IMR-90 (cell line): Measurements from ENCODE around the gene SURF2. TPM values are rescaled to one million over a fixed set of nuclear protein-coding genes. Genes with fewer than 3 reads are reported as not detected.

Experiments used
- ATAC-seq: fragments of 200-7000 bp; cut with Tn5 transposase; 2 replicates; pipeline ENCODE4 v1.9.1; 2020; ENCODE audit warnings: low read depth, mild to moderate bottlenecking, moderate library complexity
- BruUV-seq: library from RNA; stranded (reverse); fragments of 400-500 nt; replicated peaks from 2 replicates; lab custom pipeline; 2021; lab: Mats Ljungman, UMichigan
- CTCF ChIA-PET: fragments of 300-600 bp; formaldehyde crosslinking; extraction: SDS; loops from one replicate; lab custom pipeline; 2021; ENCODE audit warnings: antibody characterized with exemption; lab: Yijun Ruan, JAX
- POLR2A ChIA-PET: fragments of 300-600 bp; sonication (Branson Sonifier 250); formaldehyde crosslinking; loops from one replicate; lab custom pipeline; 2022; ENCODE audit warnings: antibody characterized with exemption; ENCODE audit not compliant: unreplicated experiment; lab: Charles Lee
- DNase-seq: peaks from one replicate; pipeline ENCODE4 v3.0.0; 2013
- H2AFZ ChIP-seq: replicated peaks from 2 replicates; pipeline ENCODE3; 2013; ENCODE audit warnings: low read length, mild to moderate bottlenecking; ENCODE audit not compliant: poor library complexity
- H2AK5ac ChIP-seq: 2 replicates; pipeline ENCODE4 v1.6.1; 2013; ENCODE audit warnings: low read depth, low read length, inconsistent platforms
- H2AK9ac ChIP-seq: replicated peaks from 2 replicates; pipeline ENCODE3; 2013; ENCODE audit warnings: mild to moderate bottlenecking, low read depth, low read length, moderate library complexity; ENCODE audit not compliant: poor library complexity
- H2BK120ac ChIP-seq: 2 replicates; pipeline ENCODE4 v1.6.1; 2013; ENCODE audit warnings: low read depth, low read length, inconsistent platforms
- H2BK15ac ChIP-seq: 3 replicates; pipeline ENCODE4 v1.6.1; 2013; ENCODE audit warnings: low read depth, low read length, inconsistent platforms
- H2BK20ac ChIP-seq: 2 replicates; pipeline ENCODE4 v1.6.1; 2013; ENCODE audit warnings: low read depth, mild to moderate bottlenecking, inconsistent platforms, low read length, moderate library complexity
- H2BK5ac ChIP-seq: 2 replicates; pipeline ENCODE4 v1.6.1; 2013; ENCODE audit warnings: mild to moderate bottlenecking, low read depth, low read length, inconsistent platforms; ENCODE audit not compliant: poor library complexity, severe bottlenecking
- H3K14ac ChIP-seq: replicated peaks from 2 replicates; pipeline ENCODE4 v1.6.1; 2013; ENCODE audit warnings: low read depth, low read length, inconsistent platforms
- H3K18ac ChIP-seq: 2 replicates; pipeline ENCODE4 v1.6.1; 2013; ENCODE audit warnings: low read depth, low read length, control low read depth
- H3K23ac ChIP-seq: 2 replicates; pipeline ENCODE4 v1.6.1; 2013; ENCODE audit warnings: low read depth, low read length, inconsistent platforms
- H3K27ac ChIP-seq: 2 replicates; pipeline ENCODE4 v1.5.1; 2013; ENCODE audit warnings: mild to moderate bottlenecking, control low read depth, low read length; ENCODE audit not compliant: insufficient read depth
- H3K27me3 ChIP-seq: 2 replicates; pipeline ENCODE4 v1.6.1; 2013; ENCODE audit warnings: low read length; ENCODE audit not compliant: control insufficient read depth, insufficient read depth
- H3K36me3 ChIP-seq: 2 replicates; pipeline ENCODE4 v1.6.1; 2013; ENCODE audit warnings: low read length, mixed read lengths; ENCODE audit not compliant: control insufficient read depth, insufficient read depth
- H3K4ac ChIP-seq: 2 replicates; pipeline ENCODE4 v1.6.1; 2013; ENCODE audit warnings: low read depth, low read length, inconsistent platforms
- H3K4me1 ChIP-seq: 2 replicates; pipeline ENCODE4 v1.6.1; 2013; ENCODE audit warnings: low read length, mixed read lengths; ENCODE audit not compliant: control insufficient read depth, insufficient read depth
- H3K4me2 ChIP-seq: 2 replicates; pipeline ENCODE4 v1.6.1; 2013; ENCODE audit warnings: low read depth, mild to moderate bottlenecking, control low read depth, low read length, moderate library complexity
- H3K4me3 ChIP-seq: 2 replicates; pipeline ENCODE4 v1.5.1; 2013; ENCODE audit warnings: low read depth, mild to moderate bottlenecking, control low read depth, low read length, moderate library complexity; ENCODE audit not compliant: insufficient read depth
- H3K56ac ChIP-seq: 2 replicates; pipeline ENCODE4 v1.6.1; 2013; ENCODE audit warnings: low read length, inconsistent platforms; ENCODE audit not compliant: insufficient read depth; ENCODE audit errors: extremely low read depth
- H3K79me1 ChIP-seq, 2 experiments: 2 replicates each; pipeline ENCODE4 v1.6.1; 2013; ENCODE audit warnings: low read length in 2 of 2, inconsistent platforms in 1 of 2, low read depth in 1 of 2
- H3K9ac ChIP-seq: 2 replicates; pipeline ENCODE4 v1.6.1; 2013; ENCODE audit warnings: low read depth, low read length, control low read depth
- H3K9me1 ChIP-seq: 2 replicates; pipeline ENCODE4 v1.6.1; 2013; ENCODE audit warnings: low read length, inconsistent platforms; ENCODE audit not compliant: insufficient read depth
- H3K9me3 ChIP-seq: 2 replicates; pipeline ENCODE4 v1.6.1; 2013; ENCODE audit warnings: low read length; ENCODE audit not compliant: control insufficient read depth, insufficient read depth
- H4K20me1 ChIP-seq: 2 replicates; pipeline ENCODE4 v1.6.1; 2013; ENCODE audit warnings: low read length, inconsistent platforms; ENCODE audit not compliant: insufficient read depth
- H4K5ac ChIP-seq: 2 replicates; pipeline ENCODE4 v1.6.1; 2013; ENCODE audit warnings: mild to moderate bottlenecking, low read depth, low read length, control low read depth
- H4K8ac ChIP-seq, 2 experiments: 2 replicates each; pipeline ENCODE4 v1.6.1; 2013; ENCODE audit warnings: low read depth in 2 of 2, low read length in 2 of 2, control low read depth in 1 of 2, inconsistent platforms in 1 of 2
- H4K91ac ChIP-seq: 2 replicates; pipeline ENCODE4 v1.6.1; 2013; ENCODE audit warnings: low read depth, low read length, inconsistent platforms; ENCODE audit not compliant: insufficient read depth
- MAFK ChIP-seq: IDR thresholded peaks from 2 replicates; pipeline ENCODE4 v1.6.1; 2012; ENCODE audit warnings: low read depth, low read length, improper control_type of control experiment
- RAD21 ChIP-seq: IDR thresholded peaks from 2 replicates; pipeline ENCODE4 v1.6.1; 2012; ENCODE audit warnings: low read length, improper control_type of control experiment
- WGBS, 2 experiments: methylation state at CpG; one replicate each; pipeline versions ENCODE4 v1.1.5 to v1.1.7; 2013; ENCODE audit warnings: missing lambda C conversion rate in 2 of 2; ENCODE audit not compliant: insufficient read length in 1 of 2; ENCODE audit errors: extremely low coverage in 2 of 2; 5-methylcytosine and 5-hydroxymethylcytosine counted together
- dilution Hi-C: fragments of 300-500 bp; cut with HindIII; formaldehyde crosslinking; loops from one replicate; pipeline ENCODE4 v1.14.3; 2018; ENCODE audit warnings: low sequenced_read_pairs; ENCODE audit not compliant: unreplicated experiment
- in situ Hi-C: fragments of 300-500 bp; cut with MboI; formaldehyde crosslinking; loops from 3 replicates; pipeline ENCODE4 v1.14.3; 2019; ENCODE audit warnings: low sequenced_read_pairs, inconsistent platforms, mixed read lengths
- intact Hi-C: fragments of 100-400 bp; cut with micrococcal nuclease; formaldehyde crosslinking; loops from 2 replicates; pipeline ENCODE4 v1.10.0; 2022
- polyA plus RNA-seq, 3 experiments: library from polyadenylated mRNA; depleted of rRNA; stranded (reverse); fragments of >200 nt; gene quantifications; 2 replicates each; pipeline ENCODE4 v1.2.3, GENCODE V29; 2012; ENCODE audit warnings: low replicate concordance in 1 of 3
- total RNA-seq: library from RNA; depleted of rRNA; stranded (reverse); fragments of >200 nt; gene quantifications from 2 replicates; pipeline ENCODE4 v1.2.3, GENCODE V29; 2012
- TF ChIP-seq, protein P1 (sequence below): fragments of 150-350 bp; IDR thresholded peaks from 2 replicates; pipeline ENCODE4 v1.6.1; 2016; ENCODE audit warnings: low read depth, mild to moderate bottlenecking, low read length, moderate library complexity, borderline replicate concordance
- TF ChIP-seq, protein P2 (sequence below): conservative IDR thresholded peaks from 2 replicates; pipeline ENCODE4 v1.5.1; 2012; ENCODE audit warnings: mild to moderate bottlenecking, low read depth, low read length, improper control_type of control experiment

SURF2 gene
- total and polyA plus RNA-seq, 2 of the 4 experiments (the other 2 are of a cell fraction): 9.9 to 16.3 TPM

DNA sequence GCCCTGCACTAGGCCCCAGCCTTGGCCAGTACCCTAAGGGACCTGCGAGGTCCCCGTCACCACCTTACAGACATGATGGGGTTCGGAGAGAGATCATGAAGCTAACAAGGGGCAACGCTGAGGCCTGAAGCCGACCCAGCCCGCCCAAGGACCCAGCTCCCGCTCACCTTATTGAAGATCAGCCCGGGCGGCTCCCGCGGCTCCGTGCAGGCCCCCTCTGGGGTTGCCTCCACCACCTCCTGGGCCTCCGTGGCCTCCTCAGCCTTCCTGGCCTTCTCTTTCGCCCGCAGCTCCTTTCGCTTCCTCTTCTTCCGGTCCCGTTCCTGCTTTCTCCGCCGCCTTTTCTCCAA, 24.0 kb upstream of the SURF2 start:
- Histone ChIP-seq H2AK5ac (no peak overlapping the region), H3K4me1 (no peaks in the 10 kb centered on the region), H2BK5ac (no peak overlapping the region), H3K9me1 (peaks cover 10% of the 10 kb centered on the region; the same call in 1 of the 2 replicates), H3K27ac (no peak overlapping the region), H2BK20ac (no peak overlapping the region), H2BK120ac (no peak overlapping the region), H3K4me2 (no peak overlapping the region), H3K14ac (no peak overlapping the region), H3K4ac (no peak overlapping the region), H2BK15ac (no peak overlapping the region), H2AFZ (no peak overlapping the region), H3K56ac (no peak overlapping the region), H3K9ac (no peak overlapping the region), H3K4me3 (no peak overlapping the region), H3K23ac (no peak overlapping the region), H2AK9ac (no peak overlapping the region), H4K91ac (no peak overlapping the region), H4K20me1 (no peaks in the 10 kb centered on the region; the same call in 1 of the 2 replicates), H3K27me3 (no peaks in the 10 kb centered on the region), H3K36me3 (peaks cover 35% of the 10 kb centered on the region), H3K79me1 (peaks cover 17 to 34% of the 10 kb centered on the region in 2 experiments; a peak in 3 of 4 replicates), H4K8ac (no peak overlapping the region), H3K9me3 (no peaks in the 10 kb centered on the region), H3K18ac (no peak overlapping the region), H4K5ac (no peak overlapping the region)
- TF ChIP-seq, protein P1, sequence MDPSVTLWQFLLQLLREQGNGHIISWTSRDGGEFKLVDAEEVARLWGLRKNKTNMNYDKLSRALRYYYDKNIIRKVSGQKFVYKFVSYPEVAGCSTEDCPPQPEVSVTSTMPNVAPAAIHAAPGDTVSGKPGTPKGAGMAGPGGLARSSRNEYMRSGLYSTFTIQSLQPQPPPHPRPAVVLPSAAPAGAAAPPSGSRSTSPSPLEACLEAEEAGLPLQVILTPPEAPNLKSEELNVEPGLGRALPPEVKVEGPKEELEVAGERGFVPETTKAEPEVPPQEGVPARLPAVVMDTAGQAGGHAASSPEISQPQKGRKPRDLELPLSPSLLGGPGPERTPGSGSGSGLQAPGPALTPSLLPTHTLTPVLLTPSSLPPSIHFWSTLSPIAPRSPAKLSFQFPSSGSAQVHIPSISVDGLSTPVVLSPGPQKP: no peak
- no peak for TF ChIP-seq RAD21
- TF ChIP-seq, protein P2, sequence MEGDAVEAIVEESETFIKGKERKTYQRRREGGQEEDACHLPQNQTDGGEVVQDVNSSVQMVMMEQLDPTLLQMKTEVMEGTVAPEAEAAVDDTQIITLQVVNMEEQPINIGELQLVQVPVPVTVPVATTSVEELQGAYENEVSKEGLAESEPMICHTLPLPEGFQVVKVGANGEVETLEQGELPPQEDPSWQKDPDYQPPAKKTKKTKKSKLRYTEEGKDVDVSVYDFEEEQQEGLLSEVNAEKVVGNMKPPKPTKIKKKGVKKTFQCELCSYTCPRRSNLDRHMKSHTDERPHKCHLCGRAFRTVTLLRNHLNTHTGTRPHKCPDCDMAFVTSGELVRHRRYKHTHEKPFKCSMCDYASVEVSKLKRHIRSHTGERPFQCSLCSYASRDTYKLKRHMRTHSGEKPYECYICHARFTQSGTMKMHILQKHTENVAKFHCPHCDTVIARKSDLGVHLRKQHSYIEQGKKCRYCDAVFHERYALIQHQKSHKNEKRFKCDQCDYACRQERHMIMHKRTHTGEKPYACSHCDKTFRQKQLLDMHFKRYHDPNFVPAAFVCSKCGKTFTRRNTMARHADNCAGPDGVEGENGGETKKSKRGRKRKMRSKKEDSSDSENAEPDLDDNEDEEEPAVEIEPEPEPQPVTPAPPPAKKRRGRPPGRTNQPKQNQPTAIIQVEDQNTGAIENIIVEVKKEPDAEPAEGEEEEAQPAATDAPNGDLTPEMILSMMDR: no peak
- no peak for TF ChIP-seq MAFK
- in situ Hi-C loops (no loop called here), intact Hi-C loops (no loop called here), dilution Hi-C loops (no loop called here)
- 98% methylated on average over 9 of the region's 20 CpGs; no CpG with 5 or more reads in 1 of the 2 experiments for WGBS, 2 experiments
- ChIA-PET CTCF (no interaction called here), POLR2A (no interaction called here)
- ATAC-seq (no peak), DNase-seq (no peak)
- no TSS peak for BruUV-seq
